ENCODE results near the gene GSTM3. TPM values are rescaled to one million over a fixed set of nuclear protein-coding genes. Genes with fewer than 3 reads are reported as not detected.

Gene GSTM3
- total RNA-seq, 2 experiments from 2014 or later, result 14.8 to 15.4 TPM

DNA sequence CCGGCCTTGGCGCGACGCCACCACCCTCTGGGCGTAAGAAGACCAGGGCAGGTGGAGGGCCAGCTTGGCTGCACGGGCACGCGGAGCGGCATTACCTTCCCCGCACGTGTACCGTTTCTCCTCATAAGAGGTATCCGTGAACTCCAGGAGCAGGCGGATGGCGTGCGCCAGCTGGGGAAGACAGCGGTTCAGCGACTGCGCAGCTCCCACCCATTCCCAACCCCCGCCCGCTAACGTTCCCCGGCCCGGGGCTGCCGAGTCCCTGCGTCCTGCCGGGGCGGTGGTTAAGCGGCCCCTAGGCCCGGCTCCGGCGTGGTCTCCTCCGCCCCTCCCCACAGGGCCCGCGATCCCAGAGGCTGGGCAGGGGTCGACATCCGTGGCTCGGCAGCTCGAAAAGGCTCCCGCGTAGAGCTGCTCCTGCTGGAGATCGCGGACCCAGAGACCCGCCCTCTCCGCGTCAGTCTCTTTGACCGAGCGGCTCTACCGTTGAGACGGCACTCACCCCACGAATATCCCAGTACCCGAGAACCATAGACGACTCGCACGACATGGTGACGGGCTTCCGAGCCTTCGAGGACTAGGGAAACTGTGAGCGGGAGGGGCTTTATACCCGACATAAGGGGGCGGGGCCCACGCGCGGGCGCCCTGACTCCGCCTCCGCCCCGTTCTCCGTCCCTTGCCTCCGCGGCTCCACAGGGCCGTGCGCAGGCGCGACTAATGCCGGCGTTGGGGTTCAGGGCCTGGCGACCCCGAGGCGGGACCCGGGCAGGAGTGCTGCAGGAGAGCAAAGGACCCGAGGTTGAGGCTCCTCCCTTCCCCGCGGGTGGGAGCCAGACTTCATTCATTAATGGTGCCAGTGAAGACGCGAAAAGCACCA lies 862 bp downstream of the GSTM3 start:
- peaks cover 0 to 4% of the 10 kb centered on the region in 2 experiments for H3K27me3 ChIP-seq (ENCODE audit: control insufficient read depth in 1 of 2, insufficient read depth in 2 of 2, low read length in 2 of 2)
- intact Hi-C loops (cut with DNase I, micrococcal nuclease), result loop anchor here in 1 of 2 experiments (5.0 kb wide), 2 partner anchors 53 to 258 kb away; partner anchors contain the start of genes ATXN7L2 and GSTM1
- Mint-ChIP-seq H3K4me3 (peak overlapping the region; percentile 90), H3K27ac (peak overlapping the region; percentile 80), H3K36me3 (ENCODE audit: low read depth) (peaks cover 31% of the 10 kb centered on the region), H3K4me1 (ENCODE audit: low read depth) (peaks cover 15% of the 10 kb centered on the region), H3K27me3 (no peaks in the 10 kb centered on the region), H3K9me3 (no peaks in the 10 kb centered on the region)
- ATAC-seq (ENCODE audit: poor library complexity) (peak; percentile 94), DNase-seq (peak; percentile 73 to 94 (median 82))
- H3K9me3 ChIP-seq (ENCODE audit: control insufficient read depth in 1 of 2, insufficient read depth in 1 of 2, low read length in 2 of 2), result no peaks in the 10 kb centered on the region
- no peaks in the 10 kb centered on the region for H3K36me3 ChIP-seq (ENCODE audit: insufficient read depth, low read length)
- H3K27ac ChIP-seq (ENCODE audit: low read depth in 1 of 2, low read length in 2 of 2), result peak overlapping the region in 1 of 2 donors; percentile 14
- peaks cover 18% of the 10 kb centered on the region for H3K4me1 ChIP-seq (ENCODE audit: insufficient read depth, low read length)
- H3K4me3 ChIP-seq (ENCODE audit: low read length), result peak overlapping the region; percentile 71
- POLR2A ChIA-PET, result interaction anchor here (0.8 to 2.5 kb wide), 7 partner anchors 9 to 245 kb away, joined by 3 to 12 read pairs (median 4); partner anchors contain the start of genes AHCYL1, GNAI3, GSTM1 and GSTM4
- TF ChIP-seq, protein P1, sequence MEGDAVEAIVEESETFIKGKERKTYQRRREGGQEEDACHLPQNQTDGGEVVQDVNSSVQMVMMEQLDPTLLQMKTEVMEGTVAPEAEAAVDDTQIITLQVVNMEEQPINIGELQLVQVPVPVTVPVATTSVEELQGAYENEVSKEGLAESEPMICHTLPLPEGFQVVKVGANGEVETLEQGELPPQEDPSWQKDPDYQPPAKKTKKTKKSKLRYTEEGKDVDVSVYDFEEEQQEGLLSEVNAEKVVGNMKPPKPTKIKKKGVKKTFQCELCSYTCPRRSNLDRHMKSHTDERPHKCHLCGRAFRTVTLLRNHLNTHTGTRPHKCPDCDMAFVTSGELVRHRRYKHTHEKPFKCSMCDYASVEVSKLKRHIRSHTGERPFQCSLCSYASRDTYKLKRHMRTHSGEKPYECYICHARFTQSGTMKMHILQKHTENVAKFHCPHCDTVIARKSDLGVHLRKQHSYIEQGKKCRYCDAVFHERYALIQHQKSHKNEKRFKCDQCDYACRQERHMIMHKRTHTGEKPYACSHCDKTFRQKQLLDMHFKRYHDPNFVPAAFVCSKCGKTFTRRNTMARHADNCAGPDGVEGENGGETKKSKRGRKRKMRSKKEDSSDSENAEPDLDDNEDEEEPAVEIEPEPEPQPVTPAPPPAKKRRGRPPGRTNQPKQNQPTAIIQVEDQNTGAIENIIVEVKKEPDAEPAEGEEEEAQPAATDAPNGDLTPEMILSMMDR (IDR thresholded peaks at IDR 0.05), result no peak
- CTCF ChIA-PET, result interaction anchor here (0.8 to 3.0 kb wide), 2 partner anchors 37 to 244 kb away, joined by 3 to 8 read pairs; partner anchors contain the start of gene AHCYL1

DNA sequence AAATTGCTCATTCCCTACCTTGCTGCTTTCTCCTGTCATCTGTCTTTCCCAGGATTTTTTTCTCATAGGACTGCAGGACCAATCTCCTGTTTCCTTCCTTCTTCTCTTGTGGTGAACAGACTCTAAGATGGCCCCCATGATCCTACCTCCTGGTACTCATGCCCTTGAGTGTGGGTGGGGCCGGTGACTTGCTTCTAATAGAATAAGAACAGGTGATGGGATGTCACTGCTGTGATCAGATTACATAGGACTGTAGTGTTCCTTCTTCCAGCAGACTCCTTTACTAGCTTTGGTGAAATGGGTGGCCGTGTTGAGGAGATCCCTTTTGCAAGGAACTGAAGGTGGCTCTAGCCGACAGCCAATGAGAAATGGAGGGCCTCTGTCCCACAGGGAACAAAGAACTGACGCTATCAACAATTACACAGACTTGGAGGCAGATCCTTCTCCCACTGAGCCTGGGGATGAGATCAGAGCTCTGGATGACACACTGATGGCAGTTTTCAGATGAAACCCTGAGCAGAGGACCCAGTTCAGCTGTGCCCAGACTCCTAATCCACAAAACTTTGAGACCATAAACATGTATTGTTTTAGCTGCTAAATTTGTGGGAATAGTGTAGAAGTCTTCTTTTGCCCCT lies 7.5 kb downstream of the GSTM3 start:
- H3K36me3 ChIP-seq (ENCODE audit: insufficient read depth, low read length), result no peaks in the 10 kb centered on the region
- H3K4me1 Mint-ChIP-seq (ENCODE audit: low read depth), result no peaks in the 10 kb centered on the region
- no peak overlapping the region for H3K4me3 ChIP-seq (ENCODE audit: low read length)
- no peaks in the 10 kb centered on the region for H3K4me1 ChIP-seq (ENCODE audit: insufficient read depth, low read length)
- no peak overlapping the region for H3K27ac ChIP-seq (ENCODE audit: low read depth in 1 of 2, low read length in 2 of 2)
- H3K27me3 Mint-ChIP-seq, result no peaks in the 10 kb centered on the region
- H3K9me3 Mint-ChIP-seq, result no peaks in the 10 kb centered on the region
- H3K4me3 Mint-ChIP-seq, result no peak overlapping the region
- no peaks in the 10 kb centered on the region for H3K9me3 ChIP-seq (ENCODE audit: control insufficient read depth in 1 of 2, insufficient read depth in 1 of 2, low read length in 2 of 2)
- H3K27ac Mint-ChIP-seq, result no peak overlapping the region
- ATAC-seq (ENCODE audit: poor library complexity), result no peak
- no peaks in the 10 kb centered on the region for H3K27me3 ChIP-seq (ENCODE audit: control insufficient read depth in 1 of 2, insufficient read depth in 2 of 2, low read length in 2 of 2)
- CTCF ChIA-PET, result no interaction called here
- no peak for DNase-seq
- intact Hi-C loops (cut with DNase I, micrococcal nuclease), result no loop called here
- POLR2A ChIA-PET, result no interaction called here
- TF ChIP-seq, protein P1 (IDR thresholded peaks at IDR 0.05), result no peak
- H3K36me3 Mint-ChIP-seq (ENCODE audit: low read depth), result peaks cover 38% of the 10 kb centered on the region

DNA sequence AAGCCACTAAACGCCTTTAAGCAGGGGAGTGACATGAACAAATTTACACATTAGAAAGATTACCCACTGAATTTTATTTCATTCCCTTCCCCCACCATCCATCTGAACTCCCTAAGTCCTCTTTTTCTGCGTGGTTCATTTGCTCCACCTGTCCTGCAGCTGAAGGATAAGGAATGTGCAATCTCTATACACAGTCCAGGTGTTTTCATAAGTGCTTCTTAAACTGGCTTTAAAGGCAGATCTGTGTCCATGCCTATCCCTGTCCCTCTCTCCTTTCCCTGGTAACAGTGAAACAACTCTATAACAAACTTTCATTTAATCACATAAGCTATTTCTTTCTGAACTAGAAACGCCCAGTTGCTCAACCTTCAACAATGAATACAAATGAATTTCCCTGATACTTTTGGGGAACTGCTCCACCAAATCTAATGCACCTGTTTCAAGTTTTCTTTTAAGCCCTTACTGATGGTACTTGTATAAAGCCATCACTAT lies 8.4 kb downstream of the GSTM3 start:
- Histone ChIP-seq H3K36me3 (ENCODE audit: insufficient read depth, low read length) (no peaks in the 10 kb centered on the region), H3K27ac (ENCODE audit: low read depth in 1 of 2, low read length in 2 of 2) (no peak overlapping the region), H3K27me3 (ENCODE audit: control insufficient read depth in 1 of 2, insufficient read depth in 2 of 2, low read length in 2 of 2) (no peaks in the 10 kb centered on the region), H3K4me3 (ENCODE audit: low read length) (no peak overlapping the region), H3K9me3 (ENCODE audit: control insufficient read depth in 1 of 2, insufficient read depth in 1 of 2, low read length in 2 of 2) (no peaks in the 10 kb centered on the region), H3K4me1 (ENCODE audit: insufficient read depth, low read length) (no peaks in the 10 kb centered on the region)
- TF ChIP-seq, protein P1 (IDR thresholded peaks at IDR 0.05), result no peak
- no peak overlapping the region for H3K27ac Mint-ChIP-seq
- POLR2A ChIA-PET, result no interaction called here
- peaks cover 29% of the 10 kb centered on the region for H3K36me3 Mint-ChIP-seq (ENCODE audit: low read depth)
- intact Hi-C loops (cut with DNase I, micrococcal nuclease), result no loop called here
- no peaks in the 10 kb centered on the region for H3K4me1 Mint-ChIP-seq (ENCODE audit: low read depth)
- H3K9me3 Mint-ChIP-seq, result no peaks in the 10 kb centered on the region
- CTCF ChIA-PET, result no interaction called here
- no peak overlapping the region for H3K4me3 Mint-ChIP-seq
- ATAC-seq (ENCODE audit: poor library complexity), result no peak
- no peaks in the 10 kb centered on the region for H3K27me3 Mint-ChIP-seq
- DNase-seq, result no peak

Data from CD4-positive, alpha-beta T cell (primary cell).